Measurements from ENCODE around the gene CDKN1A. TPM values are rescaled to one million over a fixed set of nuclear protein-coding genes. Genes with fewer than 3 reads are reported as not detected.

Gene CDKN1A
- total RNA-seq, 3 donors from 2014 or later (not counting 1 experiment from before 2014, with no cell fraction given): 19.1 to 40.7 (median 25.4) TPM

- ATAC-seq (no peak), DNase-seq (no peak)
- no peaks in the 10 kb centered on the region for H3K36me3 ChIP-seq (ENCODE audit: control insufficient read depth, insufficient read depth, low read length)
- H3K36me3 Mint-ChIP-seq: no peaks in the 10 kb centered on the region
- H3K4me3 Mint-ChIP-seq: no peak overlapping the region
- TF ChIP-seq CTCF (IDR thresholded peaks at IDR 0.05): no peak
- H3K27ac Mint-ChIP-seq: no peak overlapping the region
- H3K27me3 Mint-ChIP-seq (ENCODE audit: low read depth in 2 of 2): no peaks in the 10 kb centered on the region
- no peaks in the 10 kb centered on the region for H3K27me3 ChIP-seq (ENCODE audit: control insufficient read depth, insufficient read depth, low read length)
- no peaks in the 10 kb centered on the region for H3K9me3 Mint-ChIP-seq
- H3K4me1 ChIP-seq (ENCODE audit: control insufficient read depth, insufficient read depth, low read length): peaks cover 11% of the 10 kb centered on the region
- peaks cover 6 to 7% of the 10 kb centered on the region in 2 donors for H3K4me1 Mint-ChIP-seq
- 82% methylated on average over 7 of the region's 7 CpGs for WGBS (ENCODE audit: insufficient coverage)
- H3K27ac ChIP-seq (ENCODE audit: low read length): no peak overlapping the region
- H3K4me3 ChIP-seq (ENCODE audit: low read length): no peak overlapping the region
- no peaks in the 10 kb centered on the region for H3K9me3 ChIP-seq (ENCODE audit: control insufficient read depth, insufficient read depth, low read length)
- intact Hi-C loops (cut with micrococcal nuclease): no loop called here
Measured at GRCh38 chr6:36727505-36728021, 49.0 kb downstream of the CDKN1A start.

- no peak overlapping the region for H3K4me3 Mint-ChIP-seq
- no peaks in the 10 kb centered on the region for H3K36me3 Mint-ChIP-seq
- Histone ChIP-seq H3K4me3 (ENCODE audit: low read length) (no peak overlapping the region), H3K27ac (ENCODE audit: low read length) (no peak overlapping the region), H3K4me1 (ENCODE audit: control insufficient read depth, insufficient read depth, low read length) (peaks cover 11% of the 10 kb centered on the region), H3K9me3 (ENCODE audit: control insufficient read depth, insufficient read depth, low read length) (no peaks in the 10 kb centered on the region), H3K36me3 (ENCODE audit: control insufficient read depth, insufficient read depth, low read length) (no peaks in the 10 kb centered on the region), H3K27me3 (ENCODE audit: control insufficient read depth, insufficient read depth, low read length) (no peaks in the 10 kb centered on the region)
- no peak overlapping the region for H3K27ac Mint-ChIP-seq
- no peaks in the 10 kb centered on the region for H3K27me3 Mint-ChIP-seq (ENCODE audit: low read depth in 2 of 2)
- no peak for TF ChIP-seq CTCF (IDR thresholded peaks at IDR 0.05)
- peaks cover 6 to 7% of the 10 kb centered on the region in 2 donors for H3K4me1 Mint-ChIP-seq
- 93% methylated on average over 11 of the region's 11 CpGs for WGBS (ENCODE audit: insufficient coverage)
- no peak for DNase-seq
- no peak for ATAC-seq
- intact Hi-C loops (cut with micrococcal nuclease): no loop called here
- H3K9me3 Mint-ChIP-seq: no peaks in the 10 kb centered on the region
Measured at GRCh38 chr6:36728289-36729160, 50.0 kb downstream of the CDKN1A start.

- intact Hi-C loops (cut with micrococcal nuclease): no loop called here
- no peak overlapping the region for H3K27ac Mint-ChIP-seq
- H3K4me3 Mint-ChIP-seq: no peak overlapping the region
- no peaks in the 10 kb centered on the region for H3K36me3 Mint-ChIP-seq
- Histone ChIP-seq H3K4me1 (ENCODE audit: control insufficient read depth, insufficient read depth, low read length) (peaks cover 11% of the 10 kb centered on the region), H3K9me3 (ENCODE audit: control insufficient read depth, insufficient read depth, low read length) (no peaks in the 10 kb centered on the region), H3K36me3 (ENCODE audit: control insufficient read depth, insufficient read depth, low read length) (no peaks in the 10 kb centered on the region), H3K27me3 (ENCODE audit: control insufficient read depth, insufficient read depth, low read length) (no peaks in the 10 kb centered on the region), H3K4me3 (ENCODE audit: low read length) (no peak overlapping the region), H3K27ac (ENCODE audit: low read length) (no peak overlapping the region)
- ATAC-seq (no peak), DNase-seq (no peak)
- no peaks in the 10 kb centered on the region for H3K27me3 Mint-ChIP-seq (ENCODE audit: low read depth in 2 of 2)
- H3K9me3 Mint-ChIP-seq: no peaks in the 10 kb centered on the region
- H3K4me1 Mint-ChIP-seq: peaks cover 6 to 7% of the 10 kb centered on the region in 2 donors
- WGBS (ENCODE audit: insufficient coverage): 60% methylated on average over 1 of the region's 3 CpGs
- TF ChIP-seq CTCF (IDR thresholded peaks at IDR 0.05): no peak
Measured at GRCh38 chr6:36729161-36729524, 50.6 kb downstream of the CDKN1A start.

Measured in natural killer cell (primary cell).